ENCODE results near the gene CRTAC1. TPM values are rescaled to one million over a fixed set of nuclear protein-coding genes. Genes with fewer than 3 reads are reported as not detected.

Gene CRTAC1
- total RNA-seq, 1 donor from 2014 or later, result 0.66 TPM

GRCh38 chr10:97818572-97818971 is 211.8 kb downstream of the CRTAC1 start:
- no peak overlapping the region for H3K9ac ChIP-seq (ENCODE audit: low read length)
- H3K4me3 Mint-ChIP-seq (ENCODE audit: unreplicated experiment), result no peak overlapping the region
- no peaks in the 10 kb centered on the region for H3K9me3 Mint-ChIP-seq (ENCODE audit: unreplicated experiment)
- no peaks in the 10 kb centered on the region for H3K4me1 ChIP-seq (ENCODE audit: insufficient read depth, low read length)
- H3K27ac ChIP-seq (ENCODE audit: low read depth, low read length), result no peak overlapping the region
- H3K36me3 Mint-ChIP-seq (ENCODE audit: low read depth, unreplicated experiment), result peaks cover 2% of the 10 kb centered on the region
- H3K27ac Mint-ChIP-seq (ENCODE audit: unreplicated experiment), result no peak overlapping the region
- no peak overlapping the region for H3K4me2 ChIP-seq (ENCODE audit: low read length)
- H3K4me3 ChIP-seq (ENCODE audit: insufficient read depth, low read depth, low read length), result no peak overlapping the region
- peaks cover 4% of the 10 kb centered on the region for H3K4me1 Mint-ChIP-seq (ENCODE audit: low read depth, unreplicated experiment)
- H3K9me3 ChIP-seq (ENCODE audit: insufficient read depth, low read depth, low read length), result no peaks in the 10 kb centered on the region
- no peak for DNase-seq (ENCODE audit: low read depth)
- H4K20me1 ChIP-seq (ENCODE audit: insufficient read depth, low read length), result no peaks in the 10 kb centered on the region
- H3K79me2 ChIP-seq (ENCODE audit: insufficient read depth, low read length), result no peaks in the 10 kb centered on the region
- H3K27me3 ChIP-seq (ENCODE audit: insufficient read depth, low read length), result peaks cover 12% of the 10 kb centered on the region
- H2AFZ ChIP-seq (ENCODE audit: low read depth, low read length), result no peak overlapping the region
- no peak for TF ChIP-seq EZH2 (IDR thresholded peaks at IDR 0.05; ENCODE audit: insufficient read depth, low read length)
- TF ChIP-seq, protein P1, sequence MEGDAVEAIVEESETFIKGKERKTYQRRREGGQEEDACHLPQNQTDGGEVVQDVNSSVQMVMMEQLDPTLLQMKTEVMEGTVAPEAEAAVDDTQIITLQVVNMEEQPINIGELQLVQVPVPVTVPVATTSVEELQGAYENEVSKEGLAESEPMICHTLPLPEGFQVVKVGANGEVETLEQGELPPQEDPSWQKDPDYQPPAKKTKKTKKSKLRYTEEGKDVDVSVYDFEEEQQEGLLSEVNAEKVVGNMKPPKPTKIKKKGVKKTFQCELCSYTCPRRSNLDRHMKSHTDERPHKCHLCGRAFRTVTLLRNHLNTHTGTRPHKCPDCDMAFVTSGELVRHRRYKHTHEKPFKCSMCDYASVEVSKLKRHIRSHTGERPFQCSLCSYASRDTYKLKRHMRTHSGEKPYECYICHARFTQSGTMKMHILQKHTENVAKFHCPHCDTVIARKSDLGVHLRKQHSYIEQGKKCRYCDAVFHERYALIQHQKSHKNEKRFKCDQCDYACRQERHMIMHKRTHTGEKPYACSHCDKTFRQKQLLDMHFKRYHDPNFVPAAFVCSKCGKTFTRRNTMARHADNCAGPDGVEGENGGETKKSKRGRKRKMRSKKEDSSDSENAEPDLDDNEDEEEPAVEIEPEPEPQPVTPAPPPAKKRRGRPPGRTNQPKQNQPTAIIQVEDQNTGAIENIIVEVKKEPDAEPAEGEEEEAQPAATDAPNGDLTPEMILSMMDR (IDR thresholded peaks at IDR 0.05; ENCODE audit: insufficient read depth, low read depth, low read length), result no peak
- peaks cover 33% of the 10 kb centered on the region for H3K27me3 Mint-ChIP-seq (ENCODE audit: low read depth, unreplicated experiment)
- no peak for FAIRE-seq
- H3K36me3 ChIP-seq (ENCODE audit: insufficient read depth, low read length), result no peaks in the 10 kb centered on the region

- H3K4me1 ChIP-seq (ENCODE audit: insufficient read depth, low read length), result no peaks in the 10 kb centered on the region
- H3K9me3 ChIP-seq (ENCODE audit: insufficient read depth, low read depth, low read length), result no peaks in the 10 kb centered on the region
- no peaks in the 10 kb centered on the region for H3K79me2 ChIP-seq (ENCODE audit: insufficient read depth, low read length)
- no peaks in the 10 kb centered on the region for H3K9me3 Mint-ChIP-seq (ENCODE audit: unreplicated experiment)
- no peak overlapping the region for H3K9ac ChIP-seq (ENCODE audit: low read length)
- peaks cover 2% of the 10 kb centered on the region for H3K36me3 Mint-ChIP-seq (ENCODE audit: low read depth, unreplicated experiment)
- no peak for TF ChIP-seq EZH2 (IDR thresholded peaks at IDR 0.05; ENCODE audit: insufficient read depth, low read length)
- TF ChIP-seq, protein P1 (IDR thresholded peaks at IDR 0.05; ENCODE audit: insufficient read depth, low read depth, low read length), result no peak
- H3K4me2 ChIP-seq (ENCODE audit: low read length), result no peak overlapping the region
- DNase-seq (ENCODE audit: low read depth), result no peak
- no peak for FAIRE-seq
- H3K4me3 Mint-ChIP-seq (ENCODE audit: unreplicated experiment), result no peak overlapping the region
- H3K27ac ChIP-seq (ENCODE audit: low read depth, low read length), result no peak overlapping the region
- H3K4me3 ChIP-seq (ENCODE audit: insufficient read depth, low read depth, low read length), result no peak overlapping the region
- H3K27me3 Mint-ChIP-seq (ENCODE audit: low read depth, unreplicated experiment), result peaks cover 35% of the 10 kb centered on the region
- no peaks in the 10 kb centered on the region for H3K36me3 ChIP-seq (ENCODE audit: insufficient read depth, low read length)
- H3K27ac Mint-ChIP-seq (ENCODE audit: unreplicated experiment), result no peak overlapping the region
- H2AFZ ChIP-seq (ENCODE audit: low read depth, low read length), result no peak overlapping the region
- peaks cover 12% of the 10 kb centered on the region for H3K27me3 ChIP-seq (ENCODE audit: insufficient read depth, low read length)
- H3K4me1 Mint-ChIP-seq (ENCODE audit: low read depth, unreplicated experiment), result peaks cover 4% of the 10 kb centered on the region
- no peaks in the 10 kb centered on the region for H4K20me1 ChIP-seq (ENCODE audit: insufficient read depth, low read length)
Measured at GRCh38 chr10:97816609-97817008, 213.8 kb downstream of the CRTAC1 start.

Other genes with a start within 250 kb of the CRTAC1 start
- gene GOLGA7B, start 180.8 kb downstream of the CRTAC1 start, total RNA-seq, result 0.16 TPM in 1 of 2 replicates, not detected in the other
- 18.3 and 19.9 TPM in 2 replicates for gene R3HCC1L, start 104.0 kb upstream of the CRTAC1 start, total RNA-seq
- gene LOXL4, start 237.6 kb upstream of the CRTAC1 start, total RNA-seq, result 26.6 and 41.2 TPM in 2 replicates

Measured in astrocyte (in vitro differentiated cells and primary cell).